Measurements from ENCODE around the gene SIRT2. TPM values are rescaled to one million over a fixed set of nuclear protein-coding genes. Genes with fewer than 3 reads are reported as not detected.

The SIRT2 gene
- total RNA-seq, 1 donor from 2014 or later = 70.2 TPM

DNA sequence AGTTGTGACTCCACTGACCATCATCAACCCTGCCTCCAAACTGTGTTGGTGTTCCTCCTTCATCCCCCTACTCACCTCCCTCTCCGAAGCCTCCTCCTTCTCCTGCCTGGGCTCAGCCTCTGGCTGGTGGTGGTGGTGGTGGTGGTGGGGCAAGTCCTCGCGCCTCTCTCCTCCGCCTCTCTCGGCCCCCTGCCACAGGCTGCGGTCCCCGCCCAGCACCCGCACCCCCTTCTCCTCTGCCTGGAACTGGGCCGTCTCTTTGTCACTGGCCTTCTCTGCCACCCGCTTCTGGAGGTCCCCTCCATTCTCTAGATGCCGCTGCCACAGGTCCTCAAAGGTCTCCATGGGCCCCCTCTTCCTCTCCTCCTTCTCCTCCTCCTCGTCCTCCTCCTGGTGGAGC lies 11.1 kb upstream of the SIRT2 start:
- Mint-ChIP-seq H3K4me1 (ENCODE audit: unreplicated experiment) (no peaks in the 10 kb centered on the region), H3K9me3 (ENCODE audit: unreplicated experiment) (no peaks in the 10 kb centered on the region), H3K27me3 (ENCODE audit: unreplicated experiment) (no peaks in the 10 kb centered on the region), H3K36me3 (ENCODE audit: unreplicated experiment) (peaks cover 8% of the 10 kb centered on the region), H3K4me3 (ENCODE audit: unreplicated experiment) (no peak overlapping the region), H3K27ac (ENCODE audit: unreplicated experiment) (no peak overlapping the region)
- no peak for DNase-seq (ENCODE audit: extremely low spot score, unreplicated experiment)
- TF ChIP-seq, protein P1, sequence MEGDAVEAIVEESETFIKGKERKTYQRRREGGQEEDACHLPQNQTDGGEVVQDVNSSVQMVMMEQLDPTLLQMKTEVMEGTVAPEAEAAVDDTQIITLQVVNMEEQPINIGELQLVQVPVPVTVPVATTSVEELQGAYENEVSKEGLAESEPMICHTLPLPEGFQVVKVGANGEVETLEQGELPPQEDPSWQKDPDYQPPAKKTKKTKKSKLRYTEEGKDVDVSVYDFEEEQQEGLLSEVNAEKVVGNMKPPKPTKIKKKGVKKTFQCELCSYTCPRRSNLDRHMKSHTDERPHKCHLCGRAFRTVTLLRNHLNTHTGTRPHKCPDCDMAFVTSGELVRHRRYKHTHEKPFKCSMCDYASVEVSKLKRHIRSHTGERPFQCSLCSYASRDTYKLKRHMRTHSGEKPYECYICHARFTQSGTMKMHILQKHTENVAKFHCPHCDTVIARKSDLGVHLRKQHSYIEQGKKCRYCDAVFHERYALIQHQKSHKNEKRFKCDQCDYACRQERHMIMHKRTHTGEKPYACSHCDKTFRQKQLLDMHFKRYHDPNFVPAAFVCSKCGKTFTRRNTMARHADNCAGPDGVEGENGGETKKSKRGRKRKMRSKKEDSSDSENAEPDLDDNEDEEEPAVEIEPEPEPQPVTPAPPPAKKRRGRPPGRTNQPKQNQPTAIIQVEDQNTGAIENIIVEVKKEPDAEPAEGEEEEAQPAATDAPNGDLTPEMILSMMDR (IDR thresholded peaks at IDR 0.05) = no peak

DNA sequence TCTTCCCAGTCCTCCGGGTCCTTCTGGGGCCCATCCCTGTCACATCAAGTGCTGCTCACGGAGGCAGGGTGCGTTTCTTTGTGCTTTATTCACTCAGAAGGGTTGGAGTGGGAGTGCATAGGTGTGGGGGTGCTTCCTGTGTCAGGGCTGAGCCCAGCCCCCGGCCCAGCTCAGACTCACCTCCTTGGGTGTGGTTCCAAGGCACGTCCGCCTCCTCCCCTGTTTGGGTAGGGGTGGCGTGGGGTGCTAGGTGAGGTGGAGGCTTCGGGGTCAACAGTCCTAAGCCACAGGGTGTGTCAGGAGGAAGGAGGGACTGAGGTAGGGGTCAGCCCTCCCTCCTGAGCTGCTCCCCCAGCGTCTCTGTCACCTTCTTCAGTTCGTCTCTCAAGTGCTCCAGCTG lies 9.5 kb upstream of the SIRT2 start:
- H3K36me3 Mint-ChIP-seq (ENCODE audit: unreplicated experiment) = peaks cover 10% of the 10 kb centered on the region
- no peak overlapping the region for H3K4me3 Mint-ChIP-seq (ENCODE audit: unreplicated experiment)
- H3K27me3 Mint-ChIP-seq (ENCODE audit: unreplicated experiment) = no peaks in the 10 kb centered on the region
- H3K9me3 Mint-ChIP-seq (ENCODE audit: unreplicated experiment) = no peaks in the 10 kb centered on the region
- no peaks in the 10 kb centered on the region for H3K4me1 Mint-ChIP-seq (ENCODE audit: unreplicated experiment)
- H3K27ac Mint-ChIP-seq (ENCODE audit: unreplicated experiment) = no peak overlapping the region
- no peak for DNase-seq (ENCODE audit: extremely low spot score, unreplicated experiment)
- TF ChIP-seq, protein P1 (IDR thresholded peaks at IDR 0.05) = no peak

DNA sequence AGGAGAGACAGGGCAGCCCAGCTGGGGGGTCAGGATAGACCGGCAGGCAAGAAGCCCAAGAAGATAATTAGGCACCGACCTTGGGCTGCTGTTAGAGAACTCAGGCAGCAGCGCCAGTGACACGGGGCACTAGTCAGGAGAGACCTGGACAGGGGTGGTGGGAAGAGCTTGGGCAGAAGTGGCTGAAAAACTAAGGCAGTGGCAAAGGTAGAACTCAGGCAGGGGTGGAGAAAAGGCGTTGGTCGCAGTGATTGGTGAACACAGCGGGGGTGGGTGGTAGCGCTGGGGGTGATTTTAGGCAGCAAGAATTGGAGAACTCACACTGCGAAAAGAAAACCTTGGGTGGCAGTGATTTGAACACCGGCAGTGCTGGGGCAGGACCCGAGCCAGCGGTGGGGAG lies 8.3 kb upstream of the SIRT2 start:
- TF ChIP-seq, protein P1 (IDR thresholded peaks at IDR 0.05) = no peak
- no peaks in the 10 kb centered on the region for H3K27me3 Mint-ChIP-seq (ENCODE audit: unreplicated experiment)
- no peak for DNase-seq (ENCODE audit: extremely low spot score, unreplicated experiment)
- no peaks in the 10 kb centered on the region for H3K4me1 Mint-ChIP-seq (ENCODE audit: unreplicated experiment)
- H3K36me3 Mint-ChIP-seq (ENCODE audit: unreplicated experiment) = peaks cover 10% of the 10 kb centered on the region
- H3K9me3 Mint-ChIP-seq (ENCODE audit: unreplicated experiment) = no peaks in the 10 kb centered on the region
- H3K4me3 Mint-ChIP-seq (ENCODE audit: unreplicated experiment) = no peak overlapping the region
- no peak overlapping the region for H3K27ac Mint-ChIP-seq (ENCODE audit: unreplicated experiment)

DNA sequence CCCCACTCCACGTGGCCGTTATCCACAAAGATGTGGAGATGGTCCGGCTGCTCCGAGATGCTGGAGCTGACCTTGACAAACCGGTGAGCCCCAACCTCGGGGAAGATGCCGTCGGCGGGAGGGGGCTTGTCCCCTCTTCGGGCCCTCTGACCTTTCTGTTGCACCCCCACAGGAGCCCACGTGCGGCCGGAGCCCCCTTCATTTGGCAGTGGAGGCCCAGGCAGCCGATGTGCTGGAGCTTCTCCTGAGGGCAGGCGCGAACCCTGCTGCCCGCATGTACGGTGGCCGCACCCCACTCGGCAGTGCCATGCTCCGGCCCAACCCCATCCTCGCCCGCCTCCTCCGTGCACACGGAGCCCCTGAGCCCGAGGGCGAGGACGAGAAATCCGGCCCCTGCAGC lies 7.8 kb upstream of the SIRT2 start:
- peaks cover 10% of the 10 kb centered on the region for H3K36me3 Mint-ChIP-seq (ENCODE audit: unreplicated experiment)
- TF ChIP-seq, protein P1 (IDR thresholded peaks at IDR 0.05) = no peak
- no peaks in the 10 kb centered on the region for H3K4me1 Mint-ChIP-seq (ENCODE audit: unreplicated experiment)
- no peaks in the 10 kb centered on the region for H3K27me3 Mint-ChIP-seq (ENCODE audit: unreplicated experiment)
- H3K27ac Mint-ChIP-seq (ENCODE audit: unreplicated experiment) = no peak overlapping the region
- H3K4me3 Mint-ChIP-seq (ENCODE audit: unreplicated experiment) = no peak overlapping the region
- H3K9me3 Mint-ChIP-seq (ENCODE audit: unreplicated experiment) = no peaks in the 10 kb centered on the region
- DNase-seq (ENCODE audit: extremely low spot score, unreplicated experiment) = no peak

DNA sequence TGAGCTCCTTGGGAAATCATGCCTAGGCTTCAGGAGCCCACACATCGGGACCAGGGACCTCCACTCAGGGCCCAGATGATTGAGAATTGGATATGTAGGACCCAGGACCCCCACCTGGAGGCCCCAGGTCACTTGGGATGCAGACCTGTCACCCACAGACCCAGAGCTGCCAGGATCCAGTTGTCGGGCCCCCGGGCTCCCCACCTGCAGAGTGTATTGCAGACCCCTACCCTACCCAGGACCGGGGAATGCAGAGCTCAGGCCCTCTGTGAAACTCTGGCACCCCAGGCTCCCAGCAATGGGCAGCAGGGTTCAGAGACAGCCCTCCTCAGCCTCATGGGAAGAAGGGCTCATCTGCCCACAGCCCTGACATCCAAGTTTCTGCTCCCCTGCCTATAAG lies 6.2 kb upstream of the SIRT2 start:
- Mint-ChIP-seq H3K9me3 (ENCODE audit: unreplicated experiment) (no peaks in the 10 kb centered on the region), H3K4me3 (ENCODE audit: unreplicated experiment) (no peak overlapping the region), H3K4me1 (ENCODE audit: unreplicated experiment) (peaks cover 9% of the 10 kb centered on the region), H3K27me3 (ENCODE audit: unreplicated experiment) (no peaks in the 10 kb centered on the region), H3K36me3 (ENCODE audit: unreplicated experiment) (peaks cover 10% of the 10 kb centered on the region), H3K27ac (ENCODE audit: unreplicated experiment) (no peak overlapping the region)
- TF ChIP-seq, protein P1 (IDR thresholded peaks at IDR 0.05) = no peak
- no peak for DNase-seq (ENCODE audit: extremely low spot score, unreplicated experiment)
